ENCODE data around the gene ANKMY2. TPM values are rescaled to one million over a fixed set of nuclear protein-coding genes. Genes with fewer than 3 reads are reported as not detected.

ANKMY2 gene
- polyA plus RNA-seq, 12 donors, result 20.3 to 33.3 (median 26.2) TPM; not detected in 1

DNA sequence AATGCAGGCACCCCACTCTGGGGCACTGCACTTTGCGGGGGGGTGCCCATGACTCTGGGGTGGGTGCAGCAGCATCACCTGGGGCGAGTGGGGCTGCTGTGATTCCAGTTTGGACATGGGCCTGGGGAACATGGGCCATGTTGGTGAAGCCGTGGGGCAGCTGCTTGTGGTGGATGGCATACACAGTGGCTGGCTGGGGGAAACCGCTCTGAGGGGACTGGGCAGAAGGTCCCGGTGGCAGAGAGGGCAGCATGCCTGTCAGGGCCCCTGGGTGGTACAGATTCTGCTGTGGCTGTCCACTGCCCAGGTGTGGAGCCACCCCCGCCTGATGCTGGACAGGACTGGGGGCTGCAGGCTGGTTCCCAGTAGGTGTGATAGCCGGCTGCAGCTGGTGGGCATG lies 61.7 kb downstream of the ANKMY2 start:
- DNase-seq, result no peak

DNA sequence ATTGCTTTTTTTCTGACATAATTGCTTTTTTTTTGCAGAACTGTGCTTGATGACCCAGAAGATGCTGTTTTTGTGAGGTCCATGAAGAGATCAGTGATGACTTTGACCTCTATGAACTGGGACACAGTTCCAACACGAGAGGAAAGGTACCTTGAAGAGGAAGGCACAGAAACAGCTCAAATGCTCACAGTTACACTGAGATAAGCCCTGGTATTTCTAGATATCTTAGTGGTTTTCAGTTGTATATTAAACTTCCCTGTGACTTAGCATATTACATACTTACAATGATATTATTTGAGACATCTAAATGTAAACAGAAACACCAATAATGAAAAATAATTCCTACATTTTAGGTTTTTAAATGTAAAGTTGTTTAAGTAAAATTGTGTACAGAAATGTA lies 64.3 kb downstream of the ANKMY2 start:
- no peak for DNase-seq

DNA sequence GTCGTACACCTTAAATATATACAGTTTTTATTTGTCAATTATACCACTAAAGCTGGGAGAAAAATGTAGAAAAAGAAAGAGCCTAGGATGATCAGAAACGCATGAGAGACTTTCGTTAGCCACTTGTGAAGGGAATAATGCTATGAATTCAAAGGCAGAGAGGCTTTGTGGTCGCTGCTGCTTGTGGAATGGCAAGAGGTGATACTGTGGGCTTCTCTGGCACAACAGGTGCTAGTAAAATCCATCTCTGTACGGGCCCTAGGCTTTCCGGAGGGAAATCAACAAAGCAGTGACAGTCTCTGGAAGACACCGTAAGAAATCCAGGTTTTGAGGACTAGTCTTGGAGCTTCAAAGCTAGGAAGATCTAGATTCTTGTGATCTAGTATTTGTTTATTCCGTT lies 66.3 kb downstream of the ANKMY2 start:
- no peak for DNase-seq

DNA sequence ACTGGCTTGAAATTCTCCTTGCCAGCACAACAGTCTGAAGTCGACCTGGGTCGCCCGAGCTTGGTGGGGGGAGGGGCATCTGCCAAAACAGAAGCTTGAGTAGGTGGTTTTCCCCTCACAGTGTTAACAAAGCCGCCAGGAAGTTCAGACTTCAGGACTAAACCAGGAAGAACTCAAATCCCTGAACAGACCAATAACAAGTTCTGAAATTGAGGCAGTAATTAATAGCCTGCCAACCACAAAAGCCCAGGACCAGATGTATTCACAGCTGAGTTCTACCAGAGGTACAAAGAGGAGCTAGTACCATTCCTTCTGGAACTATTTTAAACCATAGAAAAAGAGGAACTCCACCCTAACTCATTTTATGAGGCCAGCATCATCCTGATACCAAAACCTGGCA lies 73.6 kb downstream of the ANKMY2 start:
- no peak for DNase-seq

DNA sequence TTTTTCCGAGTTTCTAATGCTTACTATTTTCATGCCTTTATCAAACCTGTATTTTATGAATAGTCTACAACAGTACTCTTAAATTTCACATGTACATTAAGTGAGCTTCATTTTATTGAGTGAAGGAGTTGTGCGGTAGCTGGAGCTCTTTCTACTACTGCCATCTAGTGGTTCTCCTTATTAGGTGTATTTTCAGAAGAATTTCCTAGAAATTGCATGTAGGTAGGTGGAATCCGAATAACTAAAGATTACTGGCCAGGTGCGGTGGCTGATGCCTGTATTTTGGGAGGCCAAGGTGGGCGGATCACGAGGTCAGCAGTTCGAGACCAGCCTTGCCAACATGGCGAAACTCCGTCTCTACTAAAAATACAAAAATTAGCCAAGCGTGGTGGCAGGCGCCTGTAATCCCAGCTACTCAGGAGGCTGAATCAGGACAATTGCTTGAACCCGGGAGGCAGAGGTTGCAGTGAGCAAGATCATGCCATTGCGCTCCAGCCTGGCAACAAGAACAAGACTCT lies 80.6 kb downstream of the ANKMY2 start:
- DNase-seq, result peak; percentile 59

DNA sequence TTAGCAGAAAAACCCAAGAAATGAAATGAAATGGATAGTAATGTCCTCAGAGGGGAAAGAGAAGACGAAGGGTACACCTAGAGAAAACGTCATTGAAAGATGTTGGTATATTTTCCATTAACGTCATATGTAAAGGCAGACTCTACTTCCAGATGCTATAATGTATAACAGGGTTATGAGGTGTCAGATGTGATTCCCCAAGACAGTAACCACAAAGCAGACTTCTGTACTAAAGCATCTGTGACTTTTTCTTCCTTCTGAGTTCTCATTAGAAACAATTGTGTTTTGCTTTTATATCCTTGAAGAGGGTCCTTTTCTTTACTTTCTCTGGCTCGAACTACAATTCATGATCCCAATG lies 81.6 kb downstream of the ANKMY2 start:
- no peak for DNase-seq

DNA sequence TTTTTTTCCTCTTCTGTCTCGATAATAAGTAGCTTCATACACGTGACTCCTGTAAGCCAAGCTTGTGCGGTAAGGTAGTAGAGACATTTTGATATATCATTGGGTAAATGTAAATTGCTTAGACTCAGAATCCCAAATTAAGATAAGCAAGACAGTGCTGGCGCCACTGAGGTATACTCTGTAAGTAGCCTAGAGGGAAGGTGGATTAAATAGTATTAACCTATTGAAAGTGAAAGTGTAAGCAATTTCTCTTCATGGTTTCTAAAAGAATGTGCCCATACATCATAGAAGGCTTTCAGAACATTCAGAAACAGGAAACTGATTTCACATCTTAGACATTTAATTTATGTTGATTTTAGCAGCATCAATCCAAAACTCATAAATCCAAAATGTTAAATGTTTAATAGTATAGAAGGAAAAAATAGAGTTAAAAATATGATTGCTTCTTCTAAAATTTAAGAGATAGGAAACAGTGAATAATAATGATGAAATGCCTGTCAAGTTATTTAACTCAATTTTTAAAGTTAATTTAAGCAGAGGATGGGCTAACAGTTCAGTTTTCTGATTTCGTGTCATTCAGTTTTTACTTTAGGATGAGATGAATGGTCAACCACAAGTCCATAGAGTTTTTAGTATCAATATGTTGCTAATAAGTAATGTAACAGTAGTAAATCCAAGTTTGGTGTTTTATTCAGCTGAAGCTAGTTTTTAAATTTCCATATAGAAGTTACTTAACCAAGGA lies 82.1 kb downstream of the ANKMY2 start:
- no peak for DNase-seq

DNA sequence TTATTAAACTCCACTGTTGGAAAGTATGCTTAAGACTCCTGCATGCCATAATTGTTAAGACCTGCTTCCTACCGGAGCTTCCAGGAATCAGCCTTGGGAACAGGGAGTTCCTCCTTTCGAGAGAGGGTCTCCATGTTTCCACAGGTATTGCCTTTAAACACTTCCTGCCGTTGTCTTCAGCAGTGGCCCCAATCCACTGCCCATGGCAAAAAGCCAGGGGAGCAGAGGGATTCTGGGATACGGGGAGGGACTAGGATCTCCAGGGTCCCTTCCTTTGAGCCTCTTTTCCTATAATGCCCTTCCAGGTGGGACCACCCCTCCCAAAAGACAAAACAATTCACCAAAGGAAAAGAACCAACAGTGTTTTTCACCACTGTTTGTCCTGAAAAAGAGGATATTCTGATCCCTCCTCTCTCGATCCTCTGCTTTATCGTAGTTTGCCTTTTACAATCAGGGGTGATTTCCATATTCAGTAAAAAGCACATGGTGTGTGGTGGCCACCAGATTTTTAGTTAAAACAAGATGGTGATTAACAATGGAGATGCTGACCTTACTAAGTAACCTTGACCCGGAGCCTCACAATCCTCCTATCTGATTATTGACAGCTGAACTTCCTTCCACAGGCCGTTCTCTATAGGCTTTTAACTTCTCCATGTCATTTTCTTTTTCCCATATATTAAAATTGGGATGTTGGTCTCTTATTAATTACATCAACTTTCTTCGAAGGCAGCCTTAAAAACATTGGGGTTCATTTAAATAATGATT lies 82.9 kb downstream of the ANKMY2 start:
- no peak for DNase-seq

DNA sequence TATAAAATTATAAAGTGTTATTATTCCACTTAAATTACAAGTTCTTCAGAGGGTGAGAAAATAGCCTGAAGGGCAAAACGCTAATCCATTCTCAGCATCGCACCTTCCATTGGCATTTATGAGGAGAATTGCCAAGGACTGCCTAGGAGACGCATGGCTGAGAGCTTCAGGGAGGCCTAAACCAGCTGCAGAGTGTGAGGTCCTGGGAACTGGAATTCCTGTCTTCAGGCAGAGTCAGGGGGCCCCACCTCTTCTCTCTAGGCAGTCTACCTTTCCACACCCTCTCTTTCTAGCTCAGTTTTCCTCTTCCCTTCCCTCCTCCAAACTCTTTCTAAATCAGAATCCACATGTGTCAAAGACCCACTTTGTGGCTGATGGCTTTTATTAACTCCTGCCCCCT lies 83.6 kb downstream of the ANKMY2 start:
- no peak for DNase-seq

DNA sequence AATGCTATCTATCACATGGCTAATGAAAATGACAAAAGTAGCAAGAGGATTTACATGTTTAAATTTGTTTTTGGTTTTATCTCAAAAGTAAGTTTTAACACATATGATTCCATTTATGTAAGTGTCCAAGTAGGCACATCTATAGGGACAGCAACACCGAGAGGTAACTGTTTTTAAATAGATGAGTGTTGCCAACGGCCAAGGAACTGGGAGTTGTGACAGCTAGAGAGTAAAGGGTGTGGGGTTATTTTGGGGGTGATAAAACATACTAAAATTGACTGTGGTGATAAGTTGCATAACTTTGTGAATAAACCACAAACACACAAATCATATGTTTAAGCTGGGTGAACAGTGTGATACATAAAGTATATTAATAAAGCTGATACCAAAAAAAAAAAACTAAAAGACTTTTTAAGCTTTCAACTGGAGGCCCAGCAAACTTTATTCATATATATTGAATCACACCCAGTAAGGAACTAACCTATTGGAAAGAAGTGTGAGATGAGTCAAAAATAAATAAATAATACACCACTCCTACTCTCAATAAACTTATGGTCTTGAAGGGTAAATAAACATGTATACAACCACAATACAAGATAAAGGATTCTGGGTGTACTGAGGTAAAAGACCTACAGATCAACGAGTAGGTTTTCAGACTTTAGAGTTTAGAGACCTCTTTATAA lies 85.9 kb downstream of the ANKMY2 start:
- no peak for DNase-seq

DNA sequence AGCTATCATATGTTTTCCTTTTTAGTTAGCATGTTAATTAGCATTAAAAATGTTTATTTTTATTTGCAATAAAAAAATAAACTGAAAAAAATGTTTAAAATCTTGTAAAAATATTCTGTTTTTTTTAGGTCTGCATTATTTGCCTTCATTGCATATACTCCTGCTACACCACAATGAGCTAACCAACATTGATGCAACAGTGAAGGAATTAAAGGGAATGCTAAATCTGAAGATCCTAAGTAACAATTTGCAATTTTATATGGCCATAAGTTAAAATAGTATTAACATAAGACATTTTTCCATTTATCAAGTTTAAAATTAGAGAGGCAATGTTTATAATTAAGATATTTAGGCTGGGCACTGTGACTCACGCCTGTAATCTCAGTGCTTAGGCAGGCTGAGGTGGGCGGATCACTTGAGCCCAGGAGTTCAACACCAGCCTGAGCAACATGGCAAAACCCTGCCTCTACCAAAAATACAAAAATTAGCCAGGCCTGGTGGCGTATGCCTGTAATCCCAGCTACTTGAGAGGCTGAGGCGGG lies 86.7 kb downstream of the ANKMY2 start:
- no peak for DNase-seq

DNA sequence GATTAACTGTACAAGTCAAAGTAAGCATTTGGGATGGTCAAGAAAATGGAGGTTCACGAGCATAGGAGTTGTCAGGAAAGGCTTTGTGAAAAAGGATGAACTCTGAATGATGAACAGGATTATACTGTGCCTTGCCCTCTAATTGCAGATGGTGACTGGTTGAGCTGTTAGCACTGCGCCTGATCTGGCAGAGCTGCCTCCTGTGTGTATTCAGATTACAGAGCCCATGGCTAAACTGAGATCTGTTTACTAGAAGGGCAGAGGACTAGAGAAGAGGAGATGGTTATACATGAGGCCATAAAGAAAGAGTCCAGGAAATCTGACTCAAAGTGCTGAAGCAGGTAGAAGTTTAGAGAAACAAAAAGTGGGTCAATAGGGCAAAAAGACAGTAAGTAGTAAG lies 89.2 kb downstream of the ANKMY2 start:
- no peak for DNase-seq

DNA sequence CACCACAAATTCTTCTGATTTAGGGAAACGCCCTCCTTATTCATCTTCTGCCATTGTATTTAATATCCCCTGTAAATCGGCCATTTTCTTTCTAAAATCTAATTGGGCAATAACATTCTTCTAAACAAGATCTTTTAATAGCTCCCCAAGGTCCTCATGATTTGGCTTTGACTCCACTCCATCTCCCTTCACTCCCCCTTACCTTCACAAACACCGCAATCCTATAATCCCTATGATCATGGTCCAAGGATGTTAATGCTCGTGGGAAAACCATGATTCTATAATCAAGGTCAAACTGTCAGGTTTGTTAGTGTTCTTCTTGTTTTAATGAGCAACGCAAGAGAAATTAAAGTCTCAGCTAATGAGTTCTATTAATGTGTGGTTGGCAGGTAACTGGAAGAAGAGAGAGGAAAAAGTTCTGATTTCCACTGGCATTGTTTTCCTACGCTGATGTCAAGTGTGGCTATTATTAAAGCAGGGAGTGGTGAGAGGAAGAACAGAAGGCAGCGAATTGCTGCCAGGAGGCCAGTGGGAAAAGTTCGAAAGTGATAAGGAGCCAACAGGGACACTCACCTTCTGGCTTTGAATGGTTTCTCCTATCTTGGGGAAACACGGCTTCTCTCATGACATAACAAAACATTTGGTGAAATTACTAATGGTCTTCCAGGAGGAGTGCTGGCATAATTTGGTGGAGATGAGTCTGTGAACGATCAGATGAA lies 90.9 kb downstream of the ANKMY2 start:
- DNase-seq, result no peak

DNA sequence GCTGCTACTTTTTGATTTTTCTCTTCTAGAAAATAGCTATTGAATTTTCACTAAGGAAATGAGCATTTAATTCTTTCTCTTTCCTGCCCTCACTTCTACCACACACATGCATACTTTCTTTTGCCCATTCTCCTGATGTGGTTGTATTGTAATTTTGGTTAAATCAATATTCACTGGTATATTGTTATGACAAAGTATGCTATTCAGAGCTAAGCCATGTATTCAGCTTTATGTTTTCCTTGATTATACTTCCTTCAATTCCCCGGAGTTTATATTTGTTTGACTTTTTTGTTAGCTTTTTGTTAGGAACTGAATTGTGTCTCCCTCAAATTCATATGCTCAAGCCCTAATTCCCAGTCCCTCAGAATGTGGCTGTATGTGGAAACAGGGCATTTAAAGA lies 94.9 kb downstream of the ANKMY2 start:
- DNase-seq, result no peak

Other genes starting within 250 kb of the ANKMY2 start
- 1 to 10 TPM in 10 of 12 donors, not detected in 2; 2.5 to 6.2 (median 4.4) TPM for gene CRPPA, start 224.2 kb downstream of the ANKMY2 start, polyA plus RNA-seq (ENCODE audit: insufficient read length in 12 of 12)
- gene SOSTDC1, start 180.0 kb downstream of the ANKMY2 start, polyA plus RNA-seq (ENCODE audit: insufficient read length in 12 of 12), result 10 to 100 TPM in 8 of 12 donors, 1 to 10 TPM in 2, not detected in 2; 7.0 to 39.3 (median 14.8) TPM
- not detected for gene LRRC72, start 118.9 kb downstream of the ANKMY2 start, polyA plus RNA-seq (ENCODE audit: insufficient read length in 12 of 12)
- gene BZW2, start 427 bp upstream of the ANKMY2 start, polyA plus RNA-seq (ENCODE audit: insufficient read length in 12 of 12), result 1,000 to 10,000 TPM in 1 of 12 donors, 100 to 1,000 TPM in 10, 10 to 100 TPM in 1; 86.8 to 2,729 (median 175) TPM
- 10 to 100 TPM in 11 of 12 donors, not detected in 1; 36.1 to 93.5 (median 78.9) TPM for gene TSPAN13, start 108.0 kb upstream of the ANKMY2 start, polyA plus RNA-seq (ENCODE audit: insufficient read length in 12 of 12)
- 100 to 1,000 TPM in 1 of 12 donors, 10 to 100 TPM in 4, 1 to 10 TPM in 6, not detected in 1; 3.3 to 330 (median 9.0) TPM for gene AGR2, start 159.2 kb upstream of the ANKMY2 start, polyA plus RNA-seq (ENCODE audit: insufficient read length in 12 of 12)
- 10 to 100 TPM in 1 of 12 donors, 1 to 10 TPM in 1, under 1 TPM in 2, not detected in 8; 0.30 to 61.6 (median 1.1) TPM for gene AGR3, start 236.2 kb upstream of the ANKMY2 start, polyA plus RNA-seq (ENCODE audit: insufficient read length in 12 of 12)